PC-9 (cell line): Measurements from ENCODE around the gene NHS.

Experiments
- EZH2 ChIP-seq: fragments of 200-600 bp; sonication (generic); IDR thresholded peaks from 2 replicates; pipeline ENCODE4 v1.8.0; 2017; ENCODE audit warnings: antibody characterized with exemption, low read depth
- TF ChIP-seq, protein P1 (sequence below): fragments of 200-600 bp; sonication (generic); conservative IDR thresholded peaks from 2 replicates; pipeline ENCODE4 v1.6.1; 2017; ENCODE audit warnings: mixed run types, antibody characterized with exemption, mild to moderate bottlenecking, moderate library complexity

DNA sequence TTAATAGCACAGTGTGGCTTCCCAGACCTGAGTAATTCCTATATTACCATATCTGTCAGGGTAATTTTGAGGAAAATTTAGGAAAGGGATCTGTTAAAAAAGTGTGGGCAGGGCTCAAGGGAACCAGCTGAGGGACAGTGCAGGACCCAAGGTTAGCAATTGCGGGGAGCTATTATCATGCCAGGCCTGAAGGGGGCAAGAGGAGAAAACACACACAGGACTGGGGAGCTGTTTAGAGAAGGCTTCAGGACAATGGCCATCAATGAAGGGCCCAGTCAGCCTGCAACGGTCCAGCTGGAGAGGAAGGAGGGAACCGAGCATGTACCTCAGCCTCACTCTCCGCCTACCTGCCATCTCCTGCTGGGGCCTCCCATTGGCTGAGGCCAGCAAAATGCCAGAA is 19.0 kb upstream of the NHS start:
- TF ChIP-seq, protein P1, sequence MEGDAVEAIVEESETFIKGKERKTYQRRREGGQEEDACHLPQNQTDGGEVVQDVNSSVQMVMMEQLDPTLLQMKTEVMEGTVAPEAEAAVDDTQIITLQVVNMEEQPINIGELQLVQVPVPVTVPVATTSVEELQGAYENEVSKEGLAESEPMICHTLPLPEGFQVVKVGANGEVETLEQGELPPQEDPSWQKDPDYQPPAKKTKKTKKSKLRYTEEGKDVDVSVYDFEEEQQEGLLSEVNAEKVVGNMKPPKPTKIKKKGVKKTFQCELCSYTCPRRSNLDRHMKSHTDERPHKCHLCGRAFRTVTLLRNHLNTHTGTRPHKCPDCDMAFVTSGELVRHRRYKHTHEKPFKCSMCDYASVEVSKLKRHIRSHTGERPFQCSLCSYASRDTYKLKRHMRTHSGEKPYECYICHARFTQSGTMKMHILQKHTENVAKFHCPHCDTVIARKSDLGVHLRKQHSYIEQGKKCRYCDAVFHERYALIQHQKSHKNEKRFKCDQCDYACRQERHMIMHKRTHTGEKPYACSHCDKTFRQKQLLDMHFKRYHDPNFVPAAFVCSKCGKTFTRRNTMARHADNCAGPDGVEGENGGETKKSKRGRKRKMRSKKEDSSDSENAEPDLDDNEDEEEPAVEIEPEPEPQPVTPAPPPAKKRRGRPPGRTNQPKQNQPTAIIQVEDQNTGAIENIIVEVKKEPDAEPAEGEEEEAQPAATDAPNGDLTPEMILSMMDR = no peak
- no peak for TF ChIP-seq EZH2
